UCSD-AML1 (cell line): ENCODE measurements around the gene FBXO5.

Experiments
- DNase-seq: peaks from one replicate; lab custom pipeline; 2025; ENCODE audit not compliant: unreplicated experiment; lab: John Stamatoyannopoulos, UW

Gene FBXO5

GRCh38 chr6:152952866-152953509, 29.9 kb downstream of the FBXO5 start:
- no peak for DNase-seq

- DNase-seq: no peak
These were observed 30.8 kb downstream of the FBXO5 start for GRCh38 chr6:152952045-152952444.

- no peak for DNase-seq
These were observed 32.6 kb downstream of the FBXO5 start for GRCh38 chr6:152950240-152950639.

- no peak for DNase-seq
These were observed 34.6 kb downstream of the FBXO5 start for GRCh38 chr6:152948150-152948768.

GRCh38 chr6:152946995-152947394, 35.8 kb downstream of the FBXO5 start:
- DNase-seq: no peak

GRCh38 chr6:152946484-152946883, 36.4 kb downstream of the FBXO5 start:
- no peak for DNase-seq

GRCh38 chr6:152943260-152943897, 39.5 kb downstream of the FBXO5 start:
- DNase-seq: no peak

- DNase-seq: no peak
These were observed 40.4 kb downstream of the FBXO5 start for GRCh38 chr6:152942319-152942869.

- no peak for DNase-seq
These were observed 41.1 kb downstream of the FBXO5 start for GRCh38 chr6:152941746-152942145.

- no peak for DNase-seq
These were observed 50.0 kb downstream of the FBXO5 start for GRCh38 chr6:152932865-152933264.

GRCh38 chr6:152922706-152923105, 60.1 kb downstream of the FBXO5 start:
- DNase-seq: no peak
